Omental fat pad (tissue), 4 donors: ENCODE data around the gene PDLIM5. TPM values are rescaled to one million over a fixed set of nuclear protein-coding genes. Genes with fewer than 3 reads are reported as not detected.
"Not testable (repeated sequence)": the region's sequence is repeated elsewhere in the genome, so short reads cannot be mapped to it uniquely, and the experiment has no call there.

Experiments
- ATAC-seq: fragments of 150-250 bp; one replicate; pipeline ENCODE4 v1.9.1; 2016; ENCODE audit warnings: mild to moderate bottlenecking, moderate library complexity; ENCODE audit not compliant: low FRiP score
- DNase-seq: peaks from one replicate; pipeline ENCODE4 v3.0.0-alpha.2; 2019; ENCODE audit warnings: low spot score
- total RNA-seq, 4 donors: library from RNA; depleted of rRNA; stranded (reverse); fragments of >200 nt; gene quantifications; one replicate each; pipeline ENCODE4 v1.1.0, GENCODE V29; 2016
- TF ChIP-seq, protein P1 (sequence below), 3 donors: fragments of 450-650 bp; IDR thresholded peaks; one replicate each; pipeline ENCODE4 v1.5.1; 2016 to 2017; ENCODE audit warnings: antibody characterized with exemption in 3 of 3, mild to moderate bottlenecking in 3 of 3, moderate library complexity in 2 of 3

Gene PDLIM5
- total RNA-seq, 4 donors from 2014 or later = 119 to 168 (median 146) TPM

DNA sequence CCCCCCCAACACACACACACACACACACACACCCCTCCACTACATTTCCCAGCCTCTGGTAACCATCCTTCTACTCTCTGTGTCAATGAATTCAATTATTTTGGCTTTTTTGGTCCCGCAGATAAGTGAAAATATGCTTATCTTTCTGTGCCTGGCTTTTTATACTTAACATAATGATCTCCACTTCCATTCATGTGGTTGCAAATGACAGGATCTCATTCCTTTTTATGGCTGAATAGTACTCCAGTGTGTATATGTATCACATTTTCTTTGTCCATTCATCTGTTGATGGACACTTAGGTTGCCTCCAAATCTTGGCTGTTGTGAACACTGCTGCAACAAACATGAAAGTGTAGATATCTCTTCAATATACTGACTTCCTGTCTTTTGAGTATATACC lies 59.8 kb downstream of the PDLIM5 start:
- ATAC-seq (no peak), DNase-seq (no peak)
- TF ChIP-seq, protein P1, sequence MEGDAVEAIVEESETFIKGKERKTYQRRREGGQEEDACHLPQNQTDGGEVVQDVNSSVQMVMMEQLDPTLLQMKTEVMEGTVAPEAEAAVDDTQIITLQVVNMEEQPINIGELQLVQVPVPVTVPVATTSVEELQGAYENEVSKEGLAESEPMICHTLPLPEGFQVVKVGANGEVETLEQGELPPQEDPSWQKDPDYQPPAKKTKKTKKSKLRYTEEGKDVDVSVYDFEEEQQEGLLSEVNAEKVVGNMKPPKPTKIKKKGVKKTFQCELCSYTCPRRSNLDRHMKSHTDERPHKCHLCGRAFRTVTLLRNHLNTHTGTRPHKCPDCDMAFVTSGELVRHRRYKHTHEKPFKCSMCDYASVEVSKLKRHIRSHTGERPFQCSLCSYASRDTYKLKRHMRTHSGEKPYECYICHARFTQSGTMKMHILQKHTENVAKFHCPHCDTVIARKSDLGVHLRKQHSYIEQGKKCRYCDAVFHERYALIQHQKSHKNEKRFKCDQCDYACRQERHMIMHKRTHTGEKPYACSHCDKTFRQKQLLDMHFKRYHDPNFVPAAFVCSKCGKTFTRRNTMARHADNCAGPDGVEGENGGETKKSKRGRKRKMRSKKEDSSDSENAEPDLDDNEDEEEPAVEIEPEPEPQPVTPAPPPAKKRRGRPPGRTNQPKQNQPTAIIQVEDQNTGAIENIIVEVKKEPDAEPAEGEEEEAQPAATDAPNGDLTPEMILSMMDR (IDR thresholded peaks at IDR 0.05) = no peak

DNA sequence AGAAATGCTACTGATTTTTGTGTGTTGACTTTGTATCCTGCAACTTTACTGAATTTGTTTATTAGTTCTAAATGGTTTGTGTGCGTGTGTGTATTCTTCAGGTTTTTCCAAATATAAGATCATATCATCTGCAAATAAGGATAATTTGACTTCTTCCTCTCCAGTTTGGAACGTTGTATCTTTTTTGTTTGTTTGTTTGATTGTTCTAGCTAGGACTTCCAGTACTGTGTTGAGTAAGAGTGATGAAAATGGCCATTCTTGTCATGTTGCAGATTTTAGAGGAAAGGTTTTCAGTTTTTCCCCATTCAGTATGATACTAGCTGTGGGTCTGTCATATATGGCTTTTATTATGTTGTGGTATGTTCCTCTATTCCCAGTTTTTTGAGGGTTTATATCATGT lies 61.8 kb downstream of the PDLIM5 start:
- not testable (repeated sequence) for ATAC-seq

DNA sequence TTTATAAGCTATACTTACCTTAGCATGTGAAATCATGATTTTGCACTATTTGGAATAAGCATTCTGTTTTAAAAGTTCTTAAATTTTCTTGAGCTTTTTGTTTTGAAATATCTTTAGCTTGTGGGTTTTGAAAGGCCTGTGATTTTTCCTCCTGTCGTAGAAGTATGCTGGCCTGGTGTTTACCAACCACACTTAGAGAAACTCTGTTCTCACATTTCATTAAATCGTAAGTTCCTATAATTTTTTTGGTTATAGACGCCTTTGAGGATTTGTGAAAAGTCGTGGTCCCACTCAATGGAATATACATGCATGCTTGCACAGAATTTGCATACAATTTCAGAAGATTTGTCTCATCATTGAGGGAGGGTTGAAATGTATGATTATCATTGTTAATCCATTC lies 63.6 kb downstream of the PDLIM5 start:
- TF ChIP-seq, protein P1 (IDR thresholded peaks at IDR 0.05) = no peak
- ATAC-seq = no peak
- no peak for DNase-seq

More for the DNA sequence above, 61.8 kb downstream of the PDLIM5 start:
- DNase-seq = not testable (repeated sequence)

DNA sequence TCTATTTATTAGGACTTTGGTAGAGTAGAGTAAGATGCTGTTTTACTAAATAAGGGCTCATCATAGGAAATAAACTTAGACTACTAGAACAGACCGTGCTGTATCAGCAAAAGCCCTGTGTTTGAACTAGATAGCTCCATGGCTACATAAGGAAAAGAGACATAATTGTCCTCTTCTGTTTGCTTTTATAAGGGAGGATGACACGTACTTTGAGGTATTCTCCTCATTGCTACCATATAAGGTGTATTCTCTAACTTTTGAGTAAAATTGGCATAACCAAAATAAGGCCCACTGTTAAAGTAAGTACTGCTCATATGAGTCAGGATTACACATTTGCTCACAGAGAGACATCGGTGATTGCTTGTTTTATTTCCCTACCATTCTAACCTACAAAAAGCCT lies 64.3 kb downstream of the PDLIM5 start:
- TF ChIP-seq, protein P1 (IDR thresholded peaks at IDR 0.05) = no peak
- ATAC-seq (peak; percentile 43), DNase-seq (no peak)

DNA sequence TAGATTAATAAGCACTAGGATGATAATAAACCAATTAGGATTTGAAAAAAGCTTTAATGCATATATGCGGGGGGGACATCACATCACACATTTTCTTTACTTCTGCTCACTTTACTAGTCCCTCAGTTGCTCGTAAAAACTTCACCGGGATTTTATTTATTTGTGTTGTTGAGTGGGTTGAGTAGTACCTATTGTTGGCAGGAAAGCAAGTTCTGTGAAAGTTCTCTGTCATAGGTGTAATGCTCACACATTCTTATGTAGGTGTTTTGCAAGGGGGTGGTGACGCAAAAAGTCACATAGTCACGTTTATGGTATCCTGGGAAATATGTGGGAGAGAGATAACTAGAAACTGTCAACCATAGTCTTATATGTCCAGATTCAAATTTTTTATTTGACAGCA lies 65.3 kb downstream of the PDLIM5 start:
- DNase-seq (no peak), ATAC-seq (no peak)
- TF ChIP-seq, protein P1 (IDR thresholded peaks at IDR 0.05) = no peak

DNA sequence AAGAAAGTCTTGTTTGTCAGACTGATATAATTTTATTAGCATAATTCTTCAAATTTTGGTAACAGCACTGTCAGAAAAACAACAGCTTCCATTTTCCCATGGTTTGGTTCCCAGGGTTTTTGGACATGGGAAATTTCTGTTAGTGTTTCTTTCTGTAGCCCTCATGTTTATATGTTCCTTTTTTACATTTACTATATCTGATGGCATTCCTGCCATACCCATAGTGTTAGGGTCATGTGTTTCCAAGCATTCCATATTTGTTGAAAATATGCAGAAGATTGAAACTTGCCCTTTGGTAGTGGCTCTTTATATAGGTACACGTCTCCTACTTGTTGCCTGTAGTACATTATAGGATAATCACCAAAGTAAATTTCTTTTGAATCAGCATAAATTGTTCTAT lies 65.8 kb downstream of the PDLIM5 start:
- TF ChIP-seq, protein P1 (IDR thresholded peaks at IDR 0.05) = no peak
- DNase-seq (no peak), ATAC-seq (no peak)

DNA sequence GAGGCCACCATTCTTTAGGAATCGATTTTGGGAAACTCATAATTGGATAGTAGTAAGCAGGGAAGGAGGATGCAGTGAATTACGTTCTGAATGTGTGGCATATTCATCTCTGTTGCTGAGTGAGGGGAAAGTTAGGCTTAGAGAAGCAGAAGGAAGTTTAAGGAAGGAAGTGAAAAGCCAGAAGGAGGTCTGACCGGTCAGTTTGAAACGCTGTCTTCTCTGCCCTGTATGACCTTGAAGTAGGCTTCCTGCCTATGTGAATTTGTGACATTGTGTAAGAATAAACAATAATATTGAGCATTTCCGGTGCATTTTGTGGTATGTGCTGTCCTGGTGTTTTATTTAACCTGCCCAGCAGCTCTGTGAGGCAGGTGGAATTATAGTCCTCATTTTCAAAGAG lies 67.3 kb downstream of the PDLIM5 start:
- DNase-seq (no peak), ATAC-seq (no peak)
- TF ChIP-seq, protein P1 (IDR thresholded peaks at IDR 0.05) = no peak
